Measurements from ENCODE around the gene HLCS.

HLCS gene

GRCh38 chr21:36854391-36854790 lies 112.1 kb downstream of the HLCS start:
- H3K4me3 ChIP-seq (replicated peaks; ENCODE audit: low read depth, low read length), result no peak overlapping the region
- no peak for DNase-seq (ENCODE audit: extremely low read depth, low read depth)
- peak; percentile 71 for TF ChIP-seq CTCF (IDR thresholded peaks at IDR 0.05; ENCODE audit: low read depth, low read length, missing control alignments)

GRCh38 chr21:36852864-36853263 lies 113.6 kb downstream of the HLCS start:
- DNase-seq (ENCODE audit: extremely low read depth, low read depth), result no peak
- TF ChIP-seq CTCF (IDR thresholded peaks at IDR 0.05; ENCODE audit: low read depth, low read length, missing control alignments), result no peak
- no peak overlapping the region for H3K4me3 ChIP-seq (replicated peaks; ENCODE audit: low read depth, low read length)

GRCh38 chr21:36852293-36852692 lies 114.2 kb downstream of the HLCS start:
- no peak for DNase-seq (ENCODE audit: extremely low read depth, low read depth)
- no peak for TF ChIP-seq CTCF (IDR thresholded peaks at IDR 0.05; ENCODE audit: low read depth, low read length, missing control alignments)
- H3K4me3 ChIP-seq (replicated peaks; ENCODE audit: low read depth, low read length), result no peak overlapping the region

GRCh38 chr21:36851121-36851520 lies 115.3 kb downstream of the HLCS start:
- TF ChIP-seq CTCF (IDR thresholded peaks at IDR 0.05; ENCODE audit: low read depth, low read length, missing control alignments), result no peak
- no peak for DNase-seq (ENCODE audit: extremely low read depth, low read depth)
- no peak overlapping the region for H3K4me3 ChIP-seq (replicated peaks; ENCODE audit: low read depth, low read length)

GRCh38 chr21:36850372-36850771 lies 116.1 kb downstream of the HLCS start:
- no peak for DNase-seq (ENCODE audit: extremely low read depth, low read depth)
- H3K4me3 ChIP-seq (replicated peaks; ENCODE audit: low read depth, low read length), result no peak overlapping the region
- TF ChIP-seq CTCF (IDR thresholded peaks at IDR 0.05; ENCODE audit: low read depth, low read length, missing control alignments), result no peak

- DNase-seq (ENCODE audit: extremely low read depth, low read depth), result no peak
- no peak overlapping the region for H3K4me3 ChIP-seq (replicated peaks; ENCODE audit: low read depth, low read length)
- TF ChIP-seq CTCF (IDR thresholded peaks at IDR 0.05; ENCODE audit: low read depth, low read length, missing control alignments), result no peak
Measured at GRCh38 chr21:36849461-36850105, 116.9 kb downstream of the HLCS start.

GRCh38 chr21:36848730-36849274 lies 117.7 kb downstream of the HLCS start:
- H3K4me3 ChIP-seq (replicated peaks; ENCODE audit: low read depth, low read length), result no peak overlapping the region
- no peak for DNase-seq (ENCODE audit: extremely low read depth, low read depth)
- no peak for TF ChIP-seq CTCF (IDR thresholded peaks at IDR 0.05; ENCODE audit: low read depth, low read length, missing control alignments)
